Ovary (tissue), 9 donors: Measurements from ENCODE around the gene RCL1. TPM values are rescaled to one million over a fixed set of nuclear protein-coding genes. Genes with fewer than 3 reads are reported as not detected.

Experiments used
- DNase-seq, 5 donors: peaks; one replicate each; pipeline ENCODE4 v3.0.0-alpha.2; 2019 to 2020
- H3K27ac ChIP-seq, 2 donors: fragments of 200-600 bp; one replicate each; pipeline versions ENCODE4 v1.5.1 to v1.8.0; 2019 to 2022
- H3K27me3 ChIP-seq: fragments of 200-600 bp; one replicate; pipeline ENCODE4 v1.8.0; 2022
- H3K36me3 ChIP-seq: fragments of 200-600 bp; sonication (generic); one replicate; pipeline ENCODE4 v1.5.1; 2019
- H3K4me1 ChIP-seq: one replicate; pipeline ENCODE4 v1.8.1; 2013; ENCODE audit warnings: mild to moderate bottlenecking, moderate library complexity; ENCODE audit not compliant: insufficient read depth
- H3K4me3 ChIP-seq: fragments of 200-600 bp; sonication (generic); one replicate; pipeline ENCODE4 v1.5.1; 2017
- H3K9me3 ChIP-seq, 2 donors: fragments of 200-600 bp in 1 of 2; sonication (generic) in 1 of 2; one replicate each; pipeline versions ENCODE4 v1.5.1 to v1.8.1; 2013 to 2019; ENCODE audit warnings: mild to moderate bottlenecking in 1 of 2, moderate library complexity in 1 of 2
- CTCF ChIP-seq, 3 donors: fragments of 450-650 bp in 2 of 3; fragments of 200-600 bp in 1 of 3; IDR thresholded peaks; one replicate each; pipeline versions ENCODE4 v1.5.1 to v1.8.0; 2016 to 2022; ENCODE audit warnings: antibody characterized with exemption in 3 of 3, mild to moderate bottlenecking in 1 of 3
- EP300 ChIP-seq: sonication (generic); formaldehyde crosslinking; IDR thresholded peaks from one replicate; pipeline ENCODE4 v1.6.1; 2017; ENCODE audit warnings: antibody characterized with exemption
- POLR2A ChIP-seq: fragments of 450-650 bp; IDR thresholded peaks from one replicate; pipeline ENCODE4 v1.6.1; 2017; ENCODE audit warnings: antibody characterized with exemption, mild to moderate bottlenecking, moderate library complexity
- WGBS, 3 donors: extraction: QIAGEN DNeasy Blood & Tissue Kit in 1 of 3; methylation state at CpG; one replicate each; pipeline versions ENCODE4 v1.1.5 to v1.1.7; 2013 to 2017; 5-methylcytosine and 5-hydroxymethylcytosine counted together
- intact Hi-C, 4 donors: fragments of 100-400 bp; cut with DNase I; formaldehyde crosslinking; loops; one replicate each; pipeline versions ENCODE4 v1.11.0 to v1.15.1; 2022 to 2023
- polyA plus RNA-seq, 2 donors: library from polyadenylated mRNA; stranded (reverse); fragments of 200-250 nt in 1 of 2; fragments of 350-450 nt in 1 of 2; fragmentation: Illumina TruSeq in 1 of 2; extraction: RNeasy Lipid Tissue Mini Kit (QIAGEN cat#74804) in 1 of 2; gene quantifications; one replicate each; pipeline ENCODE4 v1.2.3, GENCODE V29; 2013 to 2014
- total RNA-seq, 7 donors: library from RNA; depleted of rRNA in 2 of 7; stranded (reverse); fragments of >200 nt in 2 of 7; fragmentation: NEBNext Ultra II Directional in 3 of 7; extraction: Animal tissue kit (Norgen Biotek cat#: 25700) in 3 of 7; gene quantifications; one replicate each; pipeline versions ENCODE4 v1.1.0 to v1.2.4, GENCODE V29; 2016 to 2023
- donor health status: DM: no; HTN: no; CAD: no; lungs with moderate emphysema.
- donor health status: DM: no; HTN: no; CAD: no.
- donor health status: Bipolar disorder and iron deficiency.
- donor health status: DM: yes; HTN: yes; CAD: no.
- donor health status: DM: no; HTN: no; CAD: no.
- donor health status: DM: yes; HTN: yes; CAD: no.

RCL1 gene
- total and polyA plus RNA-seq, 9 donors = 19.9 to 68.6 (median 30.0) TPM

GRCh38 chr9:4796530-4796929, 3.8 kb downstream of the RCL1 start:
- H3K36me3 ChIP-seq = no peaks in the 10 kb centered on the region
- no peaks in the 10 kb centered on the region for H3K9me3 ChIP-seq
- H3K4me3 ChIP-seq = no peak overlapping the region
- DNase-seq = no peak
- intact Hi-C loops = loop anchor here (10.0 kb wide), 2 partner anchors 58 to 188 kb away; partner anchors contain the start of gene JAK2 (in 4 of the 4)
- whole genome bisulfite sequencing, 3 donors = 91 to 98% (median 92%) methylated on average over 2 of the region's 2 CpGs
- no peak overlapping the region for H3K27ac ChIP-seq
- TF ChIP-seq EP300 = no peak
- no peak for TF ChIP-seq POLR2A
- no peak for TF ChIP-seq CTCF (IDR thresholded peaks at IDR 0.05)
- peaks cover 12% of the 10 kb centered on the region for H3K4me1 ChIP-seq
- H3K27me3 ChIP-seq = no peaks in the 10 kb centered on the region

DNA sequence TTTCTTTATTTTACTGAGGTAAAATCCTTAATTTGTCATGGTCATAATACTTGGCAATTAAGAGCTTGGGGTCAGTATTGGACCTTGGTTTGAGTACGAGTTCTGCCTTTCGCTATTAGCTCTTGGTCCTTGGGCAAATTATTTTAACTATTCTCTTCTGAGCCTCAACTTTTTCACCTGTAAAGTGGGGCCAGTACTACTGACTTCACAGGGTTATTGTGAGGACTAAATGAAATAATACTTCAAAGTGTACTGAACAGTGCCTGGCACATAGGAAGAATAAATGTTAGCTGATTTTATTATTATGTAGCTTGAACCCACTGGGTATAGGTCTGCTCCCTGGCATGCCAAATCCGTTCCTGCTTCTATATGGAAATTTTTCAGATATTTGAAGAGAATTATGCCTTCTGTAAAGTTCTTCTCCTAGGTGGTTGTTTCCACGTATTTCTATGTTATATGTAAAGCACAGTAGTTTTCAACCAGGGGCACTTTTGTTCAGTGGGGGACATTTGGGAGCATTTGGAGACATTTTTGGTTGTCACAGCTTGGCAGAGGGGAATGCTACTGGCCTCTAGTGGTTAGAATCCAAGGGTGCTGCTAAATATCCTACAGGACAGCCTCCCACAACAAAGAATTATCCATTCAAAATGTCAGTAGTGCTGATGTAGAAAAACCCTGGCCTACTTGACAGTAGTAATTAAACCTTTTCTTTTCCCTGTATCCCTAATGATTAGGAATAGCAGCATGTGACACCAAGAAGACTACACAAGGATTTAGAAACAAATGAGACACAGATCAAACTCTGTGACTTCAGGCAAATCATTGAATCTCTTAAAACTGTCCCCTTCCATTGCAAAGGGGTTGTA, 4.5 kb downstream of the RCL1 start:
- Histone ChIP-seq H3K9me3 (no peaks in the 10 kb centered on the region), H3K27me3 (no peaks in the 10 kb centered on the region), H3K36me3 (no peaks in the 10 kb centered on the region), H3K27ac (peak overlapping the region in 1 of 2 donors; percentile 24), H3K4me3 (no peak overlapping the region), H3K4me1 (peaks cover 12% of the 10 kb centered on the region)
- intact Hi-C loops = loop anchor here (10.0 kb wide), 2 partner anchors 58 to 188 kb away; partner anchors contain the start of gene JAK2 (in 4 of the 4)
- TF ChIP-seq CTCF (IDR thresholded peaks at IDR 0.05) (peak in 1 of 3 donors; percentile 18), EP300 (no peak), POLR2A (no peak)
- peak in 1 of 5 donors; percentile 33 for DNase-seq
- WGBS, 3 donors = 90 to 92% (median 91%) methylated on average over 4 of the region's 4 CpGs

DNA sequence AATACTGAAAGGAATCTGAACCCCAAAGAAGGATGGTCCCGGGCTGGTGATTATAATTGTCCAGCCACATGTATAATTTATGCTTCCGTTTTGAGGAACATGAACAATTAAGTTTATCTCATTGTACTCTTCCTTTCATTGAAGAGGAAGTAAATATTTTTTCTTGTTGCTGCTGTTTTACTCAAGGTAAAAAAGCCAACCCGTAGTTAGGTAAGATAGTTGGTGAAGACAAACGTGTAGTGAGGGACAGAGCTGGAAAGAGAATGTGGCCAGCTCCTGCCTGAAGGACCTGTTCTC, 5.1 kb downstream of the RCL1 start:
- peak overlapping the region in 1 of 2 donors; percentile 24 for H3K27ac ChIP-seq
- intact Hi-C loops = loop anchor here (10.0 kb wide), 2 partner anchors 57 to 187 kb away; partner anchors contain the start of gene JAK2 (in 4 of the 4)
- H3K27me3 ChIP-seq = no peaks in the 10 kb centered on the region
- H3K36me3 ChIP-seq = no peaks in the 10 kb centered on the region
- peaks cover 12% of the 10 kb centered on the region for H3K4me1 ChIP-seq
- no peaks in the 10 kb centered on the region for H3K9me3 ChIP-seq
- no peak for DNase-seq
- WGBS, 3 donors = 15 to 26% (median 20%) methylated on average over 4 of the region's 4 CpGs
- H3K4me3 ChIP-seq = no peak overlapping the region
- no peak for TF ChIP-seq CTCF (IDR thresholded peaks at IDR 0.05)
- no peak for TF ChIP-seq POLR2A
- TF ChIP-seq EP300 = no peak

GRCh38 chr9:4798281-4799032, 5.7 kb downstream of the RCL1 start:
- Histone ChIP-seq H3K27me3 (no peaks in the 10 kb centered on the region), H3K9me3 (no peaks in the 10 kb centered on the region), H3K4me1 (peaks cover 12% of the 10 kb centered on the region), H3K4me3 (no peak overlapping the region), H3K27ac (peak overlapping the region in 1 of 2 donors; percentile 46), H3K36me3 (no peaks in the 10 kb centered on the region)
- 39 to 44% (median 42%) methylated on average over 2 of the region's 2 CpGs for WGBS, 3 donors
- intact Hi-C loops = loop anchor here (10.0 kb wide), 2 partner anchors 56 to 186 kb away; partner anchors contain the start of gene JAK2 (in 4 of the 4)
- no peak for DNase-seq
- TF ChIP-seq EP300 (no peak), CTCF (IDR thresholded peaks at IDR 0.05) (no peak), POLR2A (no peak)
